Prostate gland (tissue), 2 donors: Measurements from ENCODE around the gene MAP3K4.

Experiments
- CTCF ChIP-seq, 4 experiments: fragments of 200-600 bp in 2 of 4; fragments of 450-650 bp in 2 of 4; sonication (generic) in 2 of 4; IDR thresholded peaks; 1 replicate in 3 of 4; 2 replicates in 1 of 4; pipeline ENCODE4 v1.5.1; 2016 to 2019; ENCODE audit warnings: antibody characterized with exemption in 4 of 4, mild to moderate bottlenecking in 2 of 4, moderate library complexity in 2 of 4
- POLR2AphosphoS5 ChIP-seq: sonication (generic); formaldehyde crosslinking; IDR thresholded peaks from one replicate; pipeline ENCODE4 v1.6.1; 2017; ENCODE audit warnings: antibody characterized with exemption

GRCh38 chr6:161117308-161117707 is 125.7 kb downstream of the MAP3K4 start:
- TF ChIP-seq CTCF (IDR thresholded peaks at IDR 0.05), result no peak
- no peak for TF ChIP-seq POLR2AphosphoS5
